GM21423 (cell line): Measurements from ENCODE around the gene MEGF11.

Experiments used
- ATAC-seq: cut with Tn5 transposase; IDR thresholded peaks from one replicate; pipeline ENCODE4 v1.9.1; 2021; ENCODE audit warnings: mild to moderate bottlenecking, moderate library complexity; ENCODE audit not compliant: unreplicated experiment

MEGF11 gene

DNA sequence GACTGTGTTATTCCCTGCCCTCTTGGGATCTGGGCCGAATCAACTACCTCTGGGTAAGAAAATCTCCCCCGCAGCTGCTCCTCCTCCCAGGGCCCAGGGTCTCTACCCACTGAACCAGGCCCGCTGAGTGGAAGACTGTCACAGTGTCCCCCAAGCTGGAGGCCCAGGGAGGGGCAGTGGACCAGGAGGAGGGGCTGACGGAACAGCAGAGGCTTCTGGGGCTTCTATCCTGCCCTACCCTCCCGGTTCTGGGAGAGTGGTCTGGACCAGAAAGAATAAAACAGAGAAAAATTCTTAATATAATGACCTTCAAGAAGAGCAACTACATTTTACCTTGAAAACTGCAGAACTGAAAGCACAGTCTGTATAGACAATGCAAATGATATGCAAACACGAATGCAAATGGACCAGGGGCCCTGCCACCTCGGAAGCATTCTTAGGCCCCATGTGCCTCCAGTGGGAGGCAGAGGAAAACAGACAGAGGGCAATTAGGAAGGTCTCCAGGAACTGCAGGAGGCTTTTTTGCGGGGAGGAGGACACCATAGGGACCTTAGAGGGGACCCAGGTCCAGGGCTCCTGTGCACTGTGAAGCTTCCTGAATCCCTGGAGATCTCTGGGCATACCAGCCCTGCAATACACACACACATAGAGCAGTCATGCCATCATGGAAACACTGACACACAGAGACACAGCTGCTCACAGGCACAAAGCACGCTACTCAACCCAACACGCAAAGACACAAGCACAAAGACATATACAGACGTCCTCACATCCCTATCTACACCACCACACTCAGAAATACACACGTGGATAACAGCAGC is 12.3 kb downstream of the MEGF11 start:
- ATAC-seq = no peak

DNA sequence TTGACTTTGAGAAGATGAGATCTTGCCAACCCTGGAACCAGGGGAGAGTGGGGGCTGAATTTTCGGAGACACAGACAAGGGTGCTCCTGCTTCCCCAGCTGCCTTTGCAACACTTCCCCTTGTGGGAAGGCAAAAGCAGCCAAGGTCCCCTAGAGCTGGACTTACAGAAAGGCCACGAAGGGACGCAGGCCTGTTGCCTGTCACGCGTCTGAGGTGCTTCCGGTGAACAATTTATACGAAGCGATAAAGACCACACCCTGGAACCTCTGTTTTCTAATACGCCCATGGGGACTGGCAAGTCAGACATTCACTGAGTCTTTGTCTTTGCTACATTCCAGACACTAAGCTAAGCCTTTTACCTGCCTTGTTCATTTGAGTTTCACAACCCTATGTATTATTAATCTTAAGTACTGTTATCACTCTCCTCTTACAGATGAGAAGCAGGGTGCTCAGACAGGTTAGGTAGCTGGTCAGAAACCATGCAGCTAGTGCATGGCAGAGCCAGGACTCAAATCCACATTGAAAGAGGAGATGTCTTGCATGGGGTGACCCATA is 13.2 kb downstream of the MEGF11 start:
- ATAC-seq = no peak

GRCh38 chr15:66239514-66239913 is 14.0 kb downstream of the MEGF11 start:
- no peak for ATAC-seq

GRCh38 chr15:66238318-66238717 is 15.2 kb downstream of the MEGF11 start:
- no peak for ATAC-seq

- no peak for ATAC-seq
These were observed 15.9 kb downstream of the MEGF11 start for GRCh38 chr15:66237513-66238235.

GRCh38 chr15:66236806-66237375 is 16.7 kb downstream of the MEGF11 start:
- no peak for ATAC-seq

- ATAC-seq = no peak
These were observed 17.7 kb downstream of the MEGF11 start for GRCh38 chr15:66235866-66236265.

GRCh38 chr15:66234798-66235197 is 18.8 kb downstream of the MEGF11 start:
- ATAC-seq = no peak

DNA sequence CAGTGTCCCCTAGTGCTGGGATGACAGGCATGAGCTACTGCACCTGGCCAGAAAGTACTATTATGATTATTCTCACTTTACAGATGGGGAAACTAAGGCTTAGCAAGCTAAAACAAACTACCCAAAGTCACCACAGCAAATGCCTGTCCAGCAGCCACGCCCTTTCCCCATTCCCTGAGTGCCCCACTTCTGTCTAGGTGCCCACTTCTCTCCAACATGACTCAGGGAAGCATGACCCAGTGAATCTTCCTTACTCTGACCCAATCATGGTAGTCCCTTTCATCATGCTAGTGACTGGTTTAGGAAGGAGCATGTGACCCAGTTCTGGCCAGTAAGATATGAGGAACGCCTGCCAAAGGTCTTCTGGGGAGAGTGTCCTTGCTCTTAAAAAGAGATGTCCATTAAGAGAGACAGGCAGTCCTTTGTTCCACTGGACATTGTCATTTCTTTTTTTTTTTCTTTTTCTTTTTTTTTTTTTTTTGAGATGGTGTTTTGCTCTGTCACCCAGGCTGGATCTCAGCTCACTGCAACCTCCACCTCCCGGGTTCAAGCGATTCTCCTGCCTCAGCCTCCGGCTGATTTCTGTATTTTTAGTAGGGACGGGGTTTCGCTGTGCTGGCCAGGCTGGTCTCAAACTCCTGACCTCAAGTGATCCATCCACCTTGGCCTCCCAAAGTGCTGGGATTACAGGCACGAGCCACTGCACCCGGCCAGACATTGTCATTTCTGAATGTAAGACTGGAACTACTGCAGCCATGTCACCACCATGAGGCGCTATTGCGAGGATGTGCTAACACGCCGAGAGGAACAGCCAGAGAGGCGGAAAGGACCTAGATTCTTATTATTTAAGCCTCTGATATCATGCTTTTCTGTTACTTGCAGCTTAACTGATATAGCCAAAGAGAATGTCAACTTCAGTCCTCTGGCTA is 19.8 kb downstream of the MEGF11 start:
- ATAC-seq = no peak

DNA sequence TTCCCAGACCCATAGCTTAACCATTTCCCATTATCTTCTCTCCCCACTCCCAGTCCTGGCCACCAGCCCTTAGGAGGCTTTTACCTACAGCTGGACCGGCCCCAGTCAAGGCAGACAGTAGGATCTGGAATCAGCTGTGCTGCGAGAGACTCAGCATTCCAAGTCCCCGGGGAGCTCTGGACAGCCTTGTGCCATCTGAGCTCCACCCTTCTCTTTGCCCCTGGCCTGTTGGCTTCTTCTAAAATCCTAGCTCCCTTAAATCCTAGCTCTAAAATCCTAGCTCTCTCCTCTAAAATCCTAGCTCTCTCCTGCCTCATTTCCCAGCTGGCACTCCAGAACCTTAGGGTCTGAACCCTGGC is 21.3 kb downstream of the MEGF11 start:
- ATAC-seq = no peak

GRCh38 chr15:66231394-66232266 is 21.9 kb downstream of the MEGF11 start:
- ATAC-seq = no peak

DNA sequence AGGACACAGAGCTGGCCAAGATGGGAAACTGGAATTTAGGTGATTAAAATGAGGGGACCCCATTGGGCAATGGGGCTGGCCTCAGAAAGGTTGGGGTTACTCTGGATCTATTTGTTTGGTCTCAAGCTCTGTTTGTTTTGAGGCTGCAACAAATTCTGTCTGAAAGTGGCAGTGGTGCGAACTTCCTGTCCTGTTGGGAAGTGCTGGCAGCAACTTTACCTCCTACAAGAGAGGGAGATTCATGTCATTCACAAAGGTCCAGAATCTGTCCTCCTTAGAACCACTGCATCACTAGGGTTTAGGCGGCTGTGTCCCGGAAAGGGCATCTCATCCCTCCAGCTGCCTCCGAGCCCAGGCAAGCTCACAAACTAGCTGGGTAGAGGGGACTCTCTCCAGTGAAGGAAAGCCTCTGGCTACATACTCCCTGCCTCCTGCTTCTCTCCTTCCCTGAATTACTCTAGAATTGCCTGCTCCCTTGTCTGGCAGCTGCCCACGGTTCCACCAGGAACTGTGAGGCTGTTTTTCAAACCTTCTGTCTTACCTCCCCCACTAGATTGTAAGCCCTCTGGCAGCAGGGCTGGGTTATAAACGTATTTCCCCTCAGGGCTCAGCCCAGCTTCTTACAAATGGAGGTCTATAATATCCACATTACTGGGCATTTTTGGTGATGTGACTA is 23.6 kb downstream of the MEGF11 start:
- no peak for ATAC-seq

- no peak for ATAC-seq
These were observed 24.5 kb downstream of the MEGF11 start for GRCh38 chr15:66228807-66229735.

GRCh38 chr15:66226736-66227135 is 26.8 kb downstream of the MEGF11 start:
- ATAC-seq = no peak

DNA sequence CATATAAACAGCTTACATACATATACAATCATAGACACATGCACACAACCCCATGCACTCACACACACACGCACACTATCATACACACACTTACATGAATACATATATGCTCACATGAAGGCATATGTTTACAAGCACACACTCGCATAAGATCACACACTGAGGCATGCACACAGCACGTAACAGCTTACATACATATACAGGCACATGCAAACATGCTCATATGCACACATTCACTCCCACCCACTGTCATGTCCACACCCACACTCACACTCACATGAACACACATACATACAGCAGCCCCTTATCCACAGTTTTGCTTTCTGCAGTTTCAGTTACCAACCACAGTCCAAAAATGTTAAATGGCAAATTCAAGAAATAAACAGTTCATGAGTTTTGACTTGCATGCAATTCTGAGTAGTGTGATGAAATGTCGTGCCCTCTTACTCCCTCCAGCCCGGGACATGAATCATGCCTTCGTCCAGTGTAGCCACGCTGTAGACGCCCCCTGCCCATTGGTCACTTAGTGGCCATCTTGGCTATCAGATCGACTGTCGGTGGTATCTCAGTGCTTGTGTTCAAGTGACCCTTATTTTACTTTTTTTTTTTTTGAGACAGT is 27.8 kb downstream of the MEGF11 start:
- no peak for ATAC-seq

DNA sequence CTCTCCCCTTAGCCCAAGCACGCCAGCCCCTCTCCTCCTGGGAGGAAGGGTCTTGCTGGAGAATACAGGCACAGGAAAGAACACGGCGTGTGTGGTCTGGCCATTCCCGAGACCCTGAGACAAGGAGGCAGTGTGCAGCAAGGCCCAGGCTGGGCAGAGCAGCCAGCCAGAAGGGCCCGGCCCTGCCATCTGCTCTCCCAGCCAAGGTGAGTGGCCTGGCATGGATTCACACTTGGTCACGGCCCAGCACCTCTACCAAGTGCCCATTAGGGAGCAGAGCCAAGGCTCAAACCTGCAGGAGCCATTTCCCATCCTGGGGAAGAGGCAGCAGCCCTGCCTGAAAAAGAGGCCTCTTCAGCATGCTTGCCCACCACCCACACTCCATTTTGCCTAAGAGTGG is 28.6 kb downstream of the MEGF11 start:
- no peak for ATAC-seq

- no peak for ATAC-seq
These were observed 31.0 kb downstream of the MEGF11 start for GRCh38 chr15:66222273-66223198.
